ENCODE data around the gene RNF31. TPM values are rescaled to one million over a fixed set of nuclear protein-coding genes. Genes with fewer than 3 reads are reported as not detected.

The RNF31 gene
- total and polyA plus RNA-seq, 2 of the 13 experiments (the other 11 are each of a cell fraction or from before 2014, with no cell fraction given): 48.2 to 86.8 TPM

DNA sequence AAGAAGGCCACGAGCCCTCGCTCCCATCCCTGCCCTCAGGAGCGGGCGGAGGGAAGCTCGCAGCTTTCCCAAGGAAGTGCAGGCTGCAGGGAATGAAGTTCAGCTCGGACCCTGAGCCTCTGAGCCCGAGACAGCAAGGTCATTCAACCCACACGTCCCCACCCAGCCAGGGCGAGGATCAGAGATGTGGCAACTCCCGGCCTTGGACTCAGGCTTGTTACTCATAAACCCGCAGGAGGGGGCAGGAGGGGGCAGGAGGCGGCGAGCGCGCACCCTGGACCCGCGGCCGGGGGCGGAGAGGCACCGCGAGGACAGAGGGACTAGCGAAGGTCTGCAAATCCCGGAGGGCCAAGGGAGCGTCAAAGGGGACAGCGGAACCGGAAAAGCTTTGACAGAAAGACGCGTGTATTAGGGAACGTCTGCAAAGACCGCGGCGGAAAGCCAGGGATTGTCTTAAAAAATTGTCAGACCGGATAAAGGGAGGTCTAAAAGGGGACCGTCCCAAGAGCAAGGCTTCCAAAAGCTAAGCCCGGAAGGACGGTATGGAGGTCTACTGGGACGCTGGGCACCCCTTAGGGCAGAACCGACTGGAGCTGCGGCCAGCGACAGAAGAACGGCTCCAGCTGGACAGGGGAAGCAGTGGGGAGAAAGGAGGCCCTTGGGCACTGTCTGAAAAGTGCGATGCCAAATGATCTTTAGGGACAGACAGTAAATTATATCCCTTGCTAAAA lies 33.3 kb upstream of the RNF31 start (continued):
- TF ChIP-seq ATF7 (IDR thresholded peaks at IDR 0.05) (peak; percentile 74), ATF7 (CRISPR knock-in tag; IDR thresholded peaks at IDR 0.05) (peak; percentile 99), TOE1 (CRISPR knock-in tag; IDR thresholded peaks at IDR 0.05) (no peak), TFE3 (CRISPR knock-in tag; IDR thresholded peaks at IDR 0.05) (peak; percentile 91), ZBTB37 (CRISPR knock-in tag; IDR thresholded peaks at IDR 0.05) (peak; percentile 72; the same call in 1 of the 2 replicates), BCL6 (CRISPR knock-in tag; IDR thresholded peaks at IDR 0.05) (peak; percentile 93), MED8 (CRISPR knock-in tag; IDR thresholded peaks at IDR 0.05; ENCODE audit: insufficient replicate concordance) (peak; percentile 99), ZNF772 (CRISPR knock-in tag; IDR thresholded peaks at IDR 0.05) (peak; percentile 97), ZNF644 (CRISPR knock-in tag; IDR thresholded peaks at IDR 0.05; ENCODE audit: low read depth) (peak; percentile 94), SAFB2 (CRISPR knock-in tag; IDR thresholded peaks at IDR 0.05; ENCODE audit: borderline replicate concordance, low read depth) (peak; percentile 92), IRF2 (CRISPR knock-in tag; IDR thresholded peaks at IDR 0.05) (peak; percentile 100)
- TF ChIP-seq, protein P1, sequence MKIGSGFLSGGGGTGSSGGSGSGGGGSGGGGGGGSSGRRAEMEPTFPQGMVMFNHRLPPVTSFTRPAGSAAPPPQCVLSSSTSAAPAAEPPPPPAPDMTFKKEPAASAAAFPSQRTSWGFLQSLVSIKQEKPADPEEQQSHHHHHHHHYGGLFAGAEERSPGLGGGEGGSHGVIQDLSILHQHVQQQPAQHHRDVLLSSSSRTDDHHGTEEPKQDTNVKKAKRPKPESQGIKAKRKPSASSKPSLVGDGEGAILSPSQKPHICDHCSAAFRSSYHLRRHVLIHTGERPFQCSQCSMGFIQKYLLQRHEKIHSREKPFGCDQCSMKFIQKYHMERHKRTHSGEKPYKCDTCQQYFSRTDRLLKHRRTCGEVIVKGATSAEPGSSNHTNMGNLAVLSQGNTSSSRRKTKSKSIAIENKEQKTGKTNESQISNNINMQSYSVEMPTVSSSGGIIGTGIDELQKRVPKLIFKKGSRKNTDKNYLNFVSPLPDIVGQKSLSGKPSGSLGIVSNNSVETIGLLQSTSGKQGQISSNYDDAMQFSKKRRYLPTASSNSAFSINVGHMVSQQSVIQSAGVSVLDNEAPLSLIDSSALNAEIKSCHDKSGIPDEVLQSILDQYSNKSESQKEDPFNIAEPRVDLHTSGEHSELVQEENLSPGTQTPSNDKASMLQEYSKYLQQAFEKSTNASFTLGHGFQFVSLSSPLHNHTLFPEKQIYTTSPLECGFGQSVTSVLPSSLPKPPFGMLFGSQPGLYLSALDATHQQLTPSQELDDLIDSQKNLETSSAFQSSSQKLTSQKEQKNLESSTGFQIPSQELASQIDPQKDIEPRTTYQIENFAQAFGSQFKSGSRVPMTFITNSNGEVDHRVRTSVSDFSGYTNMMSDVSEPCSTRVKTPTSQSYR (CRISPR knock-in tag; IDR thresholded peaks at IDR 0.05; ENCODE audit: borderline replicate concordance): peak; percentile 94; the same call in 1 of the 2 replicates
- TF ChIP-seq, protein P2, sequence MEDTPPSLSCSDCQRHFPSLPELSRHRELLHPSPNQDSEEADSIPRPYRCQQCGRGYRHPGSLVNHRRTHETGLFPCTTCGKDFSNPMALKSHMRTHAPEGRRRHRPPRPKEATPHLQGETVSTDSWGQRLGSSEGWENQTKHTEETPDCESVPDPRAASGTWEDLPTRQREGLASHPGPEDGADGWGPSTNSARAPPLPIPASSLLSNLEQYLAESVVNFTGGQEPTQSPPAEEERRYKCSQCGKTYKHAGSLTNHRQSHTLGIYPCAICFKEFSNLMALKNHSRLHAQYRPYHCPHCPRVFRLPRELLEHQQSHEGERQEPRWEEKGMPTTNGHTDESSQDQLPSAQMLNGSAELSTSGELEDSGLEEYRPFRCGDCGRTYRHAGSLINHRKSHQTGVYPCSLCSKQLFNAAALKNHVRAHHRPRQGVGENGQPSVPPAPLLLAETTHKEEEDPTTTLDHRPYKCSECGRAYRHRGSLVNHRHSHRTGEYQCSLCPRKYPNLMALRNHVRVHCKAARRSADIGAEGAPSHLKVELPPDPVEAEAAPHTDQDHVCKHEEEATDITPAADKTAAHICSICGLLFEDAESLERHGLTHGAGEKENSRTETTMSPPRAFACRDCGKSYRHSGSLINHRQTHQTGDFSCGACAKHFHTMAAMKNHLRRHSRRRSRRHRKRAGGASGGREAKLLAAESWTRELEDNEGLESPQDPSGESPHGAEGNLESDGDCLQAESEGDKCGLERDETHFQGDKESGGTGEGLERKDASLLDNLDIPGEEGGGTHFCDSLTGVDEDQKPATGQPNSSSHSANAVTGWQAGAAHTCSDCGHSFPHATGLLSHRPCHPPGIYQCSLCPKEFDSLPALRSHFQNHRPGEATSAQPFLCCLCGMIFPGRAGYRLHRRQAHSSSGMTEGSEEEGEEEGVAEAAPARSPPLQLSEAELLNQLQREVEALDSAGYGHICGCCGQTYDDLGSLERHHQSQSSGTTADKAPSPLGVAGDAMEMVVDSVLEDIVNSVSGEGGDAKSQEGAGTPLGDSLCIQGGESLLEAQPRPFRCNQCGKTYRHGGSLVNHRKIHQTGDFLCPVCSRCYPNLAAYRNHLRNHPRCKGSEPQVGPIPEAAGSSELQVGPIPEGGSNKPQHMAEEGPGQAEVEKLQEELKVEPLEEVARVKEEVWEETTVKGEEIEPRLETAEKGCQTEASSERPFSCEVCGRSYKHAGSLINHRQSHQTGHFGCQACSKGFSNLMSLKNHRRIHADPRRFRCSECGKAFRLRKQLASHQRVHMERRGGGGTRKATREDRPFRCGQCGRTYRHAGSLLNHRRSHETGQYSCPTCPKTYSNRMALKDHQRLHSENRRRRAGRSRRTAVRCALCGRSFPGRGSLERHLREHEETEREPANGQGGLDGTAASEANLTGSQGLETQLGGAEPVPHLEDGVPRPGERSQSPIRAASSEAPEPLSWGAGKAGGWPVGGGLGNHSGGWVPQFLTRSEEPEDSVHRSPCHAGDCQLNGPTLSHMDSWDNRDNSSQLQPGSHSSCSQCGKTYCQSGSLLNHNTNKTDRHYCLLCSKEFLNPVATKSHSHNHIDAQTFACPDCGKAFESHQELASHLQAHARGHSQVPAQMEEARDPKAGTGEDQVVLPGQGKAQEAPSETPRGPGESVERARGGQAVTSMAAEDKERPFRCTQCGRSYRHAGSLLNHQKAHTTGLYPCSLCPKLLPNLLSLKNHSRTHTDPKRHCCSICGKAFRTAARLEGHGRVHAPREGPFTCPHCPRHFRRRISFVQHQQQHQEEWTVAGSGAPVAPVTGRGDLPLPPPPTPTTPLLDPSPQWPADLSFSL (CRISPR knock-in tag; IDR thresholded peaks at IDR 0.05): no peak

Measured in HepG2 (cell line).